ENCODE measurements around the gene RACGAP1. TPM values are rescaled to one million over a fixed set of nuclear protein-coding genes. Genes with fewer than 3 reads are reported as not detected.

The RACGAP1 gene, protein sequence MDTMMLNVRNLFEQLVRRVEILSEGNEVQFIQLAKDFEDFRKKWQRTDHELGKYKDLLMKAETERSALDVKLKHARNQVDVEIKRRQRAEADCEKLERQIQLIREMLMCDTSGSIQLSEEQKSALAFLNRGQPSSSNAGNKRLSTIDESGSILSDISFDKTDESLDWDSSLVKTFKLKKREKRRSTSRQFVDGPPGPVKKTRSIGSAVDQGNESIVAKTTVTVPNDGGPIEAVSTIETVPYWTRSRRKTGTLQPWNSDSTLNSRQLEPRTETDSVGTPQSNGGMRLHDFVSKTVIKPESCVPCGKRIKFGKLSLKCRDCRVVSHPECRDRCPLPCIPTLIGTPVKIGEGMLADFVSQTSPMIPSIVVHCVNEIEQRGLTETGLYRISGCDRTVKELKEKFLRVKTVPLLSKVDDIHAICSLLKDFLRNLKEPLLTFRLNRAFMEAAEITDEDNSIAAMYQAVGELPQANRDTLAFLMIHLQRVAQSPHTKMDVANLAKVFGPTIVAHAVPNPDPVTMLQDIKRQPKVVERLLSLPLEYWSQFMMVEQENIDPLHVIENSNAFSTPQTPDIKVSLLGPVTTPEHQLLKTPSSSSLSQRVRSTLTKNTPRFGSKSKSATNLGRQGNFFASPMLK
- 112 TPM in 2 replicates for total RNA-seq

DNA sequence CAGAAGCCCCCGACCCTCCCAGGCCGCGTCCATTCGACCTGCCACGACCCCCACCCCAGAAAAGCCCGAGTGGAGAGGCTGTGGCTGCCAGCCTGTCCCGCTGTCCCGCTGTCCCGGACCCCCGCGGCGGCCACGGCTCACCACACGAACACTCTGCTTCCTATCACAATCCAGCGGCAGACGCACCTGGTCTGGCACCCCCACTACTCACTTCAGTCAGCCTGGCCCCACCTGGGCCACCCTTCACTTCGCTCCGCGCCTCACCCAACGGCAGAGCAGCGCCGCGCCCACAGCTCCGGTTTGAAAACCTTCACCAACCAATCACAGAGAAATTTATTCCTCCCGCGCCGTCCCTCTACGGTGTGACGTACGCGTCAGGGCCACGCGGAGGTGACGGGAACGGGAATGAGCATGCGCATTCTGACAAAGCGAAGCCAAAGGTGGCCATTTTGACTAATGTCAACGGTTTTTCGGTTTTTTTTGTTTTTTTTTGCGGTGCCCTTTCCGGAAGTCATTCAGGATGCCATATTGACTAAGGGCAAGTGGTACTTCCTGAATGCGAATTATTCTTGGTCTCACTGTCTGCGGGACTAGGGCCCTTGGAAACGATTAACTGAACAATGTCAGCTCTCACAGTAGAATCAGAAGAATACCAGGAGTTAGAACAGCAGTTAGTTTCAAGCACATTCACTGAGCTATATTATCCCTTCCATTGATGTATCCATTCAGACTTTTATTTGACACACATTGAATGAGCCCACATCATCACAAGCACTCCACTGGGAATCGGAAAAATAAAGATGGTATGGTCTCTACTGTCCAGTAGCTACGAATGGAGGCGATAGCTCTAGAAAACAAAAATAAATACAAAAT, at the start of gene RACGAP1:
Gene RACGAP1 (minus strand): TSS at position 308 of the 873 bp plus-strand sequence. CDS start 8,779 bp downstream, outside the sequence.
- intact Hi-C loops (cut with micrococcal nuclease): loop anchor here (1.0 to 5.0 kb wide), 16 partner anchors 14 to 1868 kb away; partner anchors contain the start of genes ASB8, BCDIN3D, CERS5 and COX14

DNA sequence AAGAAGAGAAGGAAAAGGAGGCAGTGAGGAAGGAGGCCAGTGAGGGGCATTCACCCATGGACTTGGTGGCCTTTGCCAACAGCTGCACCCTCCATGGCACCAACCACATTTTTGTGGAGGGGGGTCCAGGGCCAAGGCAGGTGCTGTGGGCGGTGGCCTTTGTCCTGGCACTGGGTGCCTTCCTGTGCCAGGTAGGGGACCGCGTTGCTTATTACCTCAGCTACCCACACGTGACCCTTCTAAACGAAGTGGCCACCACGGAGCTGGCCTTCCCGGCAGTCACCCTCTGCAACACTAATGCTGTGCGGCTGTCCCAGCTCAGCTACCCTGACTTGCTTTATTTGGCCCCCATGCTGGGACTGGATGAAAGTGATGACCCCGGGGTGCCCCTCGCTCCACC, 48.4 kb upstream of the RACGAP1 start:
- intact Hi-C loops (cut with micrococcal nuclease): no loop called here

DNA sequence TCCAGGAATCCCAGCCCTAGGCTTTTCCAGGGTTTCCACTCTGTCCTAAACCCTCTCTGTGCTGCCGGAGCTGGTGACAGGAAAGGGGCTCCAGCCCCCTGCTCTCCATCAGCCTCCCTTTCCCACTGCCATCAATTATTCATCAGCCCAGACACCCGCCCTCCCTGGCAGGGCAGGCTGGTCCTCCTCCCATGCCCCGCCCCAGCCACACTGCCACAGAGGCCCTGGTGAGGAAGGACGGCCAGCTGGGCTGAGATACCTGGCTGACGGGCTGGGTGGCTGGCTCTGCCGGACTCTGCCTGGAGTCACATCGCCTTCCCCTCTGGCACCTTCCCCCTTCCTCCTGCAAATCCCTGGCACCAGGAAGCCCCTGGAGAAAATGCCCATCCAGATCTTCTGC, 47.9 kb upstream of the RACGAP1 start:
- intact Hi-C loops (cut with micrococcal nuclease): no loop called here

DNA sequence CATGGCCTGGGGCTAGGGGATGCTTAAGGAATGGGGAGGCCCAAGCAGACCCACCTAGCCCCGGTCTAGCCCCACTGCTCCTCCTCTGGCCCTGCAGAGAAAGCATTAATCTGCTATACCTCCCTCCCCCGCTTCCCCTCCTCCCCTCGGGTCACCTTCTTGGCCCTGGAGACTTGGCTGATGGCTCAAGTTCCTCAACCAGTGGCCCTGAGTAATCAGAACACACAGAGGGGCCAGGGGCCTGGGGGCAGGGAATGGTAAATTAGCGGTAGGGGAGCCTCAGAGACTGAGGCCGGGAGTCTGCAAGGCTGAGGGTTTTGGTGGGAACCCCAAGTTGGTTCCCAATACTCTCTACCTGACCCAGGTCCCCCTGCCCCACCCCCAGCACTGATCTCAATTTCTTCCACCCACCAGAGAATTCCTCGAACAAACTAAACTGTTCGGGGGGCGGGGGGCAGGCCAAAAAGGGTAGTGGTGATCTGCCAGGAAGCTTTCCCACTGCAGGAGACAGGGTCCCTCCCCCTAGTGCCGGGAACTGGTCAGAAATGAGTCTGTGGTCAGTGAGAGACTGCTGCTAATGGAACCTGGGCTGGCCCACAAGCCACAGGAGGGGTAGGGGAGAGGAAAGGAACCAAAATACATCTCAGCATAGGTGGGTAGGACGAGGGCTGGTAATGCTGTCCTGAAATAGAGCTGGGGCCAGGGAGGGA, 47.1 kb upstream of the RACGAP1 start:
- intact Hi-C loops (cut with micrococcal nuclease): no loop called here

DNA sequence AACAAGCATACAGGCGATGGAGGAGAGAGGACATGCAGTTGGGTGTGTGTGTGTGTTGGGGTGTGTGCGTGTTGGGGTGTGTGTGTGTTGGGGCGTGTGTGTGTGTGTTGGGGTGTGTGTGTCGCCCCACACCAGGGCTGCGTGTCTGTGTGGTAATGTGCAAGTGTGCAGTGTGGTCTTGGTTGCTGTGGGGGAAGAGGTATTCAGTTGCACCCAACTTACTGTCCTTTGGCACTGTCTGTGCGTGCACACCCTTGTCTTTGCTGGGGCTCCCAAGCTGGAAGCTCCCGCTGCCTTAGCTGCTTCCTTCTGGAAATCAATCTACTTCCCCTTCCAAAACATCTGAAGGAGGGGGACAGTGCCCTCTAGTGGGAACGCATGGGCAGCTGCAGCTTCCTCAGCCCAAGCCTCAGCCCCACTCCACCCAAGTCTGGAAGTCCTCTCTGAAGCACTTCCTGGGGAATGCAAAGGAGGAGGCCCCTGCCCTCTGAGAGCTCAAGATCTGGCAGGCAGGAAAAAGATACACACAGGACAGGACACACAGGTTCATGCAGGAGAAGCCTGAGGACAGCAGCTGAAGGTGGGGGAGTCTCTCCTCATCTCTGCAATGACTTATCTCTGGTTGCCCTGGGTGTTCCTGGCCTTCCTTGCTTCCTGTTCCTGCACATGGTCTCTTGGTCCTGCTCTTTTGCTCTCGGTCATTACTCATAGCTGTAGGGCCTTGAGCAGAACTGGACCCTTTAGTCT, 45.2 kb upstream of the RACGAP1 start:
- intact Hi-C loops (cut with micrococcal nuclease): loop anchor here (1.0 kb wide), 4 partner anchors 14 to 105 kb away; no protein-coding TSS in a partner anchor

DNA sequence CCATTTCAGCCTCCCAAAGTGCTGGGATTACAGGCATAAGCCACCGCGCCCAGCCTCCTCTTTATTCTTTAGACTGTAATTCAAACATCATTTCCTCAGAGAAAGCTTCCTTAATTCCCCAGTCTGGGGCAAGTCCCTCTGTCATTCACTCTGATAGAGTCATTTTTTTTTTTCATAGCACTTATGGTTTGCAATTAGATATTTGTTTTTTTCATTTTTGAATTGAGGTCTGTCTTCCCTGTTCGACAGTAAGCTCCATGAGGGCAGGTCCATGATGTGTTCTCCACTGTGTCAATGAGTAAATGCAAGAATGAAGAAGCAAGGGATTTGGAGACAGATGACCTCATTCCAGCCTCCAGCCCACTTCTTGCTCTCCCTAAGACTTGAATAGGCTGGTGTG, 44.2 kb upstream of the RACGAP1 start:
- intact Hi-C loops (cut with micrococcal nuclease): loop anchor here (1.0 kb wide), 1 partner anchor 41 kb away; no protein-coding TSS in a partner anchor

DNA sequence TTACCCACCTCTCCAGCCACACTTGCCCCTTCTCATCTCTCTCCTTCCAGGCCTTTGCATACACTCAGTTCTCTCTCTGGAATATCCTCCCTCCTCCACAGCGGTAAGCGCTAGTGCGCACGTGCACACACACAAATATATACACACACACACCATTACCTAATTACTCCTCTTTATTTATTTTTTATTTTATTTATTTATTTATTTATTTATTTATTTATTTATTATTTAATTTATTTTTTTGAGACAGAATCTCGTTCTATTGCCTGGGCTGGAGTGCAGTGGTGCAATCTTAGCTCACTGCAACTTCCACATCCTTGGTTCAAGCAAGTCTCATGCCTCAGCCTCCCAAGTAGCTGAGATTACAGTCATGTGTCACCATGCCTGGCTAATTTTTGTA, 43.8 kb upstream of the RACGAP1 start:
- intact Hi-C loops (cut with micrococcal nuclease): loop anchor here (1.0 kb wide), 1 partner anchor 41 kb away; no protein-coding TSS in a partner anchor

DNA sequence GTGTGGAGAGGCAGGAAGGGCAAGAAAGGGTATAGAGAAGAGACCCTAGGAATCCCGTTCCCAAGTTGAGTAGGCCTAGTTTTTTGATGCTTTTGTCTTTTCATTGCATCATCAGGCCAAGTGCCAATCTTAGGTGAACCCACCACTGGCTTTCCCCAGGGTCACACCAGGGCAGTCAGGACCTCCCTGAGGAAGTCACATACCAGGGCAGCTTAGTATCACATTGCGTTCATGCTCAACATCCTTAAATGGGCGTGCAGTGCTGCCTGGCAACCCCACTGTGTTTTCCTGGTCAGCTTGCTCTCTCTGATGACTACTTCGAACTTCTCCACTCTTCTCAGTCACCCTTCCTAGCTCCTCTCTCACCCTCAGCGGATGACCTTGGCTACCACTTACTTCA, 41.1 kb upstream of the RACGAP1 start:
- intact Hi-C loops (cut with micrococcal nuclease): no loop called here

DNA sequence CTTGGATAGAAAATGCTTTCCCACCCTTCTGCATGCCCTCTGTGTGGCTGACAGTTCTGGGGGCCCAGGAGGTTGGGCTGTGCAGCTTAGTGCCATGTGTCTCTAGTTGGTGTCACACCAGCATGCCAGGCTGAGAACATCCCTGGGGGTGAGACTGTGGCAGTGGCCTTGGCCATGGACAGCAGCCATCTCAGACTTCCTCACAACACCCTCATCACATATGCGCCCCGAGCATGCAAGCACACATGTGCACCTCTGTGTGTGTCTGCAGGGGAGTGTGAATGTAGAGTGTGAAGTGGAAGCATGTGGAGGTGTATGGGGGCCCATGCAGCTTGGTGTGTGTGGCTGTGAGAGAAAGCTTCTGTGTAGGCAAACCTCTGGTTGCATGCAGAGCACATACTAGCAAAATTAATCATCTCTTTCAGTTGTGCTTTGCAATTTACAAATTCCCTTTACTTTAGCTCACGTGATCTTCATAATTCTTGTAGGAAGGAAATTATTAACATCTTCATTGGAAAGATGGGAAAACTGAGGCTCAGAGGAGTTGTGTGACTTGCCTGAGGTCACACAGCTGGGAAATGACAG, 40.5 kb upstream of the RACGAP1 start:
- intact Hi-C loops (cut with micrococcal nuclease): no loop called here

DNA sequence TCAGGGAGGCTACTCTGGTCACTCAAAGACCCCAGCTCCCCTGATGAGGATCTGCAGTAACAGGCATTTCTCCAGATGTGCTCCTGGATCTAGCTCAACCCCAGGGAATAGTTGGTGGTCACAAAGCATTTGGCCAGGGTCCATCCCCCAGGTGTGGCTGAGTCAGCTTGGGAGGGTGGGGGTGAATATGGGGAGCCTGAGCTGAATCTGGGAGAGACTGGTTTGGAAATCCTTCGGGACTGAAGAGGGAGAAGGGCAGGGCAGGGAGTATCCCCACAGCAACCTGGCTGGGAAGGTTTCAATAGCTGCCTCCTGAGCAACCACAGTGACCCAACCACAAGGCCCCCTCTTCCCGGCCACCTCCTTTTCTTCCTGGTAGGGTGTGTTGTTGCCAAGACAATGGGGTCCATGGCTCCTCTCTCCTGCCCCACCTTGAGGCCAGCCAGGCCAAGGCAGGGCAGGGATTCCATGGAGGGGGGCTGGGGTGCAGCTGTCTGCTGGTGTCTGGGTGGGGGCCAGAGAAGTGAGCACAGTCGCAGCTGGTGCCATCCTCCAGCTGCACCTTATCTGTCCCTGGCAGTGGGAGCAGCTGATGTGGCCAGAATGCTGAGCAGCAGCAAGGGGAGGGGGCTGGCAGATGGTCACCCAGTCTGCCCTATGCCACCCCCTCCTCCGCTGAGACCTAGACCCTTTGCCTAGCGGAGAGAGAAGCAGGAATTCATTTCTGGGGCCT, 37.6 kb upstream of the RACGAP1 start:
- intact Hi-C loops (cut with micrococcal nuclease): no loop called here

DNA sequence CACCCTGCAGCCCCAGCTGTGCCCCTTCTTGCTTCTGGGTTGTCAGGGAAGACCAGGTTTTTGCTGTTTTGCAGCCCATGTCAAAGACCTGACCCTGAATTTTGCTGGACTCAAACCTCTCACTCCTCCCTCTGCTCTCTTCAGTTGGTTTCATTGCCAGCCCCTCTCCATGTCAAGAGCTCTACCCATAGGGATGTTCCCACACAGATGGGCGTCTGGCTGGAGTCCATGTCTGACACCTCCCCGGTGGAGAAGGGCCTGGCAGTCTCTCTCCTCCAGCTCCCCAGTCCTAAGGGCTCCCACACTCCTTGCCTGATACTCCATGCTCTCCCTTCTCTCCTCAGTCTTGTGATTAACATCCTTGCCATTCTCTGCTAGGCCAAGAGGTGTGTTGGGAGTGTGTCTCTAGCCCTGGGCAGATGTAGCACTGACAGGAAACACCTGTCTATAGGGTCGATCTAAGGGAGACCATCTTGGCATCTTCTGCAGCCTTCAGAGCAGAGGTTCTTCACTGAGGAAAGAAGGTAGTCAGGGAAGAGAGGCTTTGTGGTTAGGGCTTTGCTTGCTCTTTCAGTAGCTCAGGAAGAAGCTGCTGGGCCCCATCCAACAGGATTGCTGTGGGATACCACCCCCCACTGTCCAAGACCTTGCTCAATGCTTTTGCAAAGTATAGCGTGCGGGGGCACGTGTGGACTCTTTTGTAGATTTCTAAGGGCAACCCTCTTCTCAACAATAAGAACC, 36.8 kb upstream of the RACGAP1 start:
- intact Hi-C loops (cut with micrococcal nuclease): no loop called here

DNA sequence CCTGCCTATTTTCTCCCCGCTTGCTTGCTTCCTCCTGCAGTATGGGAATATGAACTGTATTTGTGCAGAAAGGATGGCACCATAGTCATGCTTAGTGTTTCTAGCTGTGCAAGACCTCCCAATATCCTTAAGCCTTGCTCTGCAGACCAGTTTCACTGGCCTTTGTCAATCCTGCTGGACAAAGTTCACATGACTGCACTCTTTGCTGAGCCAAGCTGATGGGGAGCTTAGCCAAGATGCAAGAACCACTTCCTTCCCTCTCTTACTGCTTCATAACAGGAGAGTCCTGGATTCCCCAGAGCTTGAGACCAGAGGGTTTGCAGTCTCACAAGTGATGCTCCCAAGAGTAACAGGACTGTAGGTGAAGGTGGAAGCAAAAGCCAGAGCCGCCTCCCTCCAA, 35.9 kb upstream of the RACGAP1 start:
- intact Hi-C loops (cut with micrococcal nuclease): no loop called here

DNA sequence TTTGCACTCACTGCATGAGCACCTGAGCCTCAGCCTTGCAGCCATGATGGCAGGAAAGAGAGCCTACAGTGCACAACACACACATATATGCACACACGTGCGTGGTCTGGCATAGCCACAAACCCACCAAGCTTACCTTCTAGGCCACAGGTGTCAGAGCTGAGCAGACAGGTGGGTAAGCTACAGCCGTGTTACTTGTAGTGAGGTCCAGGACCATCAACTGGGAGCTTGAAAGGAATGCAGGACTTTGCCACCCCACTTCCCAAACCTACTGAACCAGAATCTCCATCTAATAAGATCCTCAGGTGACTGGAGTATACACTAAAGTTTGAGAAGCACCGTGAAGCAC, 34.8 kb upstream of the RACGAP1 start:
- intact Hi-C loops (cut with micrococcal nuclease): no loop called here

DNA sequence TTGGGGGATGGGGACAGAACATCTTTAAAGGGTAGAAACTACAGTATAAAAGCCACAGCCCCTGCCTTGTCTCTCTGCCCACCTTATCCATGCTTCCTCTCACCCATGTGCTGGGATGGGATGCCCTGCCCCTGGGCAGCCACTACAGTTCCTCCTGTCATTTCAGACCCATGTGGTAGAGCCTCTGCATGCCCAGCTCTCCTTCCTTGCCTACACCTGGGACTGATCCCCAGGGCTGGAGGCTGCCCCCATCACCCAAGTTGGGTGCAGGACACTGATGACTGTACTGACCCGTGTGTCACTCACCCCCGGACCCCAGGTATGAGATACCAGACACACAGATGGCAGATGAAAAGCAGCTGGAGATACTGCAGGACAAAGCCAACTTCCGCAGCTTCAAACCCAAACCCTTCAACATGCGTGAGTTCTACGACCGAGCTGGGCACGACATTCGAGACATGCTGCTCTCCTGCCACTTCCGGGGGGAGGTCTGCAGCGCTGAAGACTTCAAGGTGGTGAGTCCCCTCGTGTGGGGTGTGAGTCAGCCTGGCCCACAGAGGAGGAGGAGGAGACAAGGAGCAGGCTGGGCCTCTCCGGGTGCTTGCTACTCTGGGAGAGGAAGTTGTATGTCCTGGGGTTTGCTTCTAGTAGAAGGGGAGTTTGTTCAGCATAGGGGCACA, 34.3 kb upstream of the RACGAP1 start:
- intact Hi-C loops (cut with micrococcal nuclease): loop anchor here (10.0 kb wide), 1 partner anchor 285 kb away; no protein-coding TSS in a partner anchor

DNA sequence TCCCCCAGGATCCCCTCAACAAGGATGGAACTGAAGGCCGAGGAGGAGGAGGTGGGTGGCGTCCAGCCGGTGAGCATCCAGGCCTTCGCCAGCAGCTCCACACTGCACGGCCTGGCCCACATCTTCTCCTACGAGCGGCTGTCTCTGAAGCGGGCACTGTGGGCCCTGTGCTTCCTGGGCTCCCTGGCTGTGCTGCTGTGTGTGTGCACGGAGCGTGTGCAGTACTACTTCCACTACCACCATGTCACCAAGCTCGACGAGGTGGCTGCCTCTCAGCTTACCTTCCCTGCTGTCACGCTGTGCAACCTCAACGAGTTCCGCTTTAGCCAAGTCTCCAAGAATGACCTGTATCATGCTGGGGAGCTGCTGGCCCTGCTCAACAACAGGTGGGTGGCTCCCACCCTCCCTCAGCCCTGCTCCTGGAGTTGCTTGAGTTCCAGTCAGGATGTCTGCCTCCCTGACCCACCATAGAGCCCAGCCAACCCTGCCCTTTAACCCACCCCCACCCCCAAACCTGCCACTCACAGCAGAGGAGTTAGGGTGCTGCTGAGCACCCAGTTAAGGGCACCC, 33.5 kb upstream of the RACGAP1 start:
- intact Hi-C loops (cut with micrococcal nuclease): loop anchor here (10.0 kb wide), 1 partner anchor 284 kb away; no protein-coding TSS in a partner anchor

DNA sequence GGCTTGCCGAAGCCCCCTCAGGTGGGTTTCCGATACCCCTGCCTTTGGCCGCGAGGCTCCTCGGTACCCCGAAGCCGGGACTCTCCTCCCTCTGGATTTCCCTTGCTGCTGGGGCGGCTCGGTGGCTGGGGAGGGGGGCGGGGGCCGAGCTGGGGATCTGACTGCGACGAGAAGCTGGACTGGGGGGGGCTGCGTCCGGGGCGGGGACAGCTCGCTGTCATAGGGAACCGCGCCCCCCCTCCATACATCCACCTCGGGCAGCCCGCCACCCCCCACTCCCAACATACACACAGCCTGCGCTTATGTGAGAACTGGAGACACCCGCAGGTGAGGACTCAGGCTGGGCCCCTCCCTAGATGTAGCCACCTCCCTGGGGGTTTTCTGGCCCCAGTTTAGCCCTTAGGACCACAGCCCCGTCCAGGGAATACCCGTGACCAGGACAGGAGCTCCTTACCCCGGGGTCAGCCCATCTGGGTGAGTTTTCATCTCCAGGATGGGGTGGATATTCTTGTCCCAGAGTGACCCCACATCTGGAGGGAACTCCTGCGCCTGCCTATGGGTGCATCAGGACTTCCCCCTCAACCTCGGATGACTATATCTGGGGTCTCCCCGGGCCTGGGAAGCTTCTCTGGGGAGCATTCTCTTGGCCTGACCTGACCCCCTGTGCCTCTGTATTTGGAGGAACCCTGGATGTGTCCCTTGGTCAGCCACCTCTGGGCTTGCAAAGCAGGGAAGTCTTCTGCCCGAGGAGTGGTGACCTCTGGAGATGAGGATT, 32.8 kb upstream of the RACGAP1 start:
- intact Hi-C loops (cut with micrococcal nuclease): loop anchor here (2.0 to 10.0 kb wide), 2 partner anchors 27 to 283 kb away; partner anchors contain the start of gene SMARCD1

Measured in T-helper 1 cell treated with Interleukin-12 subunit alpha and Interleukin-12 subunit beta and Interleukin-4 antibody, amounts not matched to agents 30 ng/mL and 1 ng/mL, for 36 hours (primary cell).